OCI-LY1 (cell line): ENCODE data around the gene ACOT9.
"Not testable (repeated sequence)": the region's sequence is repeated elsewhere in the genome, so short reads cannot be mapped to it uniquely, and the experiment has no call there.

Experiments used
- EZH2 ChIP-seq: fragments of 200-600 bp; sonication (generic), shearing (Covaris generic); IDR thresholded peaks from 2 replicates; pipeline ENCODE4 v1.8.0; 2017; ENCODE audit warnings: borderline replicate concordance, mixed run types, mild to moderate bottlenecking, antibody characterized with exemption, low read length, moderate library complexity, mixed read lengths
- TF ChIP-seq, protein P1 (sequence below): fragments of 200-600 bp; sonication (generic), shearing (Covaris generic); IDR thresholded peaks from 2 replicates; pipeline ENCODE4 v1.5.1; 2017; ENCODE audit warnings: mild to moderate bottlenecking, antibody characterized with exemption, low read length, moderate library complexity, mixed read lengths

DNA sequence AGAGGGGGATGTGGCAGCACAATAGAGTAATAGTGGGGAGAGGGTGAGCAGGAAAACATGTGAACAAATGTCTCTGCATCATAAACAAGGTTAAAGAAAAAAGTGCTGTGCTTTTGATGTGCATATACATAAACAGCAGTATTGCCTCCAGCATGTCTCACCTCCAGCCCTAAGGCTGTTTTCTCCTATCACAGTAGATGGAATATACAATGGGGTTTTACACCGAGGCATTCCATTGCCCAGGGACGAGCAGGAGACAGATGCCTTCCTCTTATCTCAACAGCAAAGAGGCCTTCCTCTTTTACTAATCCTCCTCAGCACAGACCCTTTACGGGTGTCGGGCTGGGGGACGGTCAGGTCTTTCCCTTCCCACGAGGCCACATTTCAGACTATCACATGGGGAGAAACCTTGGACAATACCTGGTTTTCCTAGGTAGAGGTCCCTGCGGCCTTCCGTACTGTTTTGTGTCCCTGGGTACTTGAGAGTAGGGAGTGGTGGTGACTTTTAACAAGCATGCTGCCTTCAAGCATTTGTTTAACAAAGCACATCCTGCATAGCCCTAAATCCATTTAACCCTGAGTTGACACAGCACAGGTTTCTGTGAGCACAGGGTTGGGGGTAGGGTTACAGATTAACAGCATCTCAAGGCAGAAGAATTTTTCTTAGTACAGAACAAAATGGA lies 82.9 kb downstream of the ACOT9 start:
- not testable (repeated sequence) for TF ChIP-seq EZH2
- TF ChIP-seq, protein P1, sequence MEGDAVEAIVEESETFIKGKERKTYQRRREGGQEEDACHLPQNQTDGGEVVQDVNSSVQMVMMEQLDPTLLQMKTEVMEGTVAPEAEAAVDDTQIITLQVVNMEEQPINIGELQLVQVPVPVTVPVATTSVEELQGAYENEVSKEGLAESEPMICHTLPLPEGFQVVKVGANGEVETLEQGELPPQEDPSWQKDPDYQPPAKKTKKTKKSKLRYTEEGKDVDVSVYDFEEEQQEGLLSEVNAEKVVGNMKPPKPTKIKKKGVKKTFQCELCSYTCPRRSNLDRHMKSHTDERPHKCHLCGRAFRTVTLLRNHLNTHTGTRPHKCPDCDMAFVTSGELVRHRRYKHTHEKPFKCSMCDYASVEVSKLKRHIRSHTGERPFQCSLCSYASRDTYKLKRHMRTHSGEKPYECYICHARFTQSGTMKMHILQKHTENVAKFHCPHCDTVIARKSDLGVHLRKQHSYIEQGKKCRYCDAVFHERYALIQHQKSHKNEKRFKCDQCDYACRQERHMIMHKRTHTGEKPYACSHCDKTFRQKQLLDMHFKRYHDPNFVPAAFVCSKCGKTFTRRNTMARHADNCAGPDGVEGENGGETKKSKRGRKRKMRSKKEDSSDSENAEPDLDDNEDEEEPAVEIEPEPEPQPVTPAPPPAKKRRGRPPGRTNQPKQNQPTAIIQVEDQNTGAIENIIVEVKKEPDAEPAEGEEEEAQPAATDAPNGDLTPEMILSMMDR = not testable (repeated sequence)
